Bronchial epithelial cell (primary cell): ENCODE data around the gene GCGR. TPM values are rescaled to one million over a fixed set of nuclear protein-coding genes. Genes with fewer than 3 reads are reported as not detected.

Experiments
- DNase-seq: peaks from one replicate; pipeline ENCODE4 v3.0.0-alpha.2; 2010; ENCODE audit warnings: low read depth
- FAIRE-seq: peaks from 2 replicates; lab custom pipeline; 2011; peaks lifted over from hg19 to GRCh38; lab: Jason Lieb, UNC
- H3K27me3 ChIP-seq: 2 replicates; pipeline ENCODE4 v1.5.1; 2011; ENCODE audit warnings: low read length; ENCODE audit not compliant: control insufficient read depth, insufficient read depth
- H3K36me3 ChIP-seq: 2 replicates; pipeline ENCODE4 v1.5.1; 2011; ENCODE audit warnings: low read length; ENCODE audit not compliant: control insufficient read depth, insufficient read depth
- H3K4me3 ChIP-seq: 2 replicates; pipeline ENCODE4 v1.5.1; 2011; ENCODE audit warnings: mild to moderate bottlenecking, low read depth, low read length, control low read depth
- CTCF ChIP-seq: IDR thresholded peaks from 2 replicates; pipeline ENCODE4 v1.5.1; 2011; ENCODE audit warnings: mild to moderate bottlenecking, moderate library complexity, low read length, control low read depth, inconsistent platforms; ENCODE audit not compliant: insufficient read depth, severe bottlenecking
- total RNA-seq: library from RNA; depleted of rRNA; stranded (reverse); fragments of >200 nt; gene quantifications from 2 replicates; pipeline ENCODE4 v1.2.1, GENCODE V29; 2014

GCGR gene
- total RNA-seq, 1 donor from 2014 or later = not detected

GRCh38 chr17:81842378-81842724 is 38.4 kb downstream of the GCGR start:
- Histone ChIP-seq H3K27me3 (no peaks in the 10 kb centered on the region), H3K36me3 (peaks cover 33% of the 10 kb centered on the region), H3K4me3 (no peak overlapping the region)
- TF ChIP-seq CTCF = no peak
- no peak for DNase-seq
- FAIRE-seq = no peak

GRCh38 chr17:81842725-81843504 is 39.0 kb downstream of the GCGR start:
- DNase-seq = no peak
- Histone ChIP-seq H3K36me3 (peaks cover 35% of the 10 kb centered on the region), H3K27me3 (no peaks in the 10 kb centered on the region), H3K4me3 (no peak overlapping the region)
- no peak for TF ChIP-seq CTCF
- FAIRE-seq = no peak

- no peak for FAIRE-seq
- H3K36me3 ChIP-seq = peaks cover 35% of the 10 kb centered on the region
- no peaks in the 10 kb centered on the region for H3K27me3 ChIP-seq
Measured at GRCh38 chr17:81843713-81844326, 39.9 kb downstream of the GCGR start.

GRCh38 chr17:81844327-81844851 is 40.4 kb downstream of the GCGR start:
- DNase-seq (no peak), FAIRE-seq (no peak)
- no peaks in the 10 kb centered on the region for H3K27me3 ChIP-seq
- peaks cover 35% of the 10 kb centered on the region for H3K36me3 ChIP-seq
- H3K4me3 ChIP-seq = no peak overlapping the region
- no peak for TF ChIP-seq CTCF

More at GRCh38 chr17:81843713-81844326, 39.9 kb downstream of the GCGR start:
- no peak overlapping the region for H3K4me3 ChIP-seq
- no peak for DNase-seq
- TF ChIP-seq CTCF = no peak

GRCh38 chr17:81844887-81845286 is 40.9 kb downstream of the GCGR start:
- TF ChIP-seq CTCF = no peak
- FAIRE-seq = no peak

More at GRCh38 chr17:81844887-81845286, 40.9 kb downstream of the GCGR start:
- no peak for DNase-seq
- H3K27me3 ChIP-seq = no peaks in the 10 kb centered on the region
- peaks cover 35% of the 10 kb centered on the region for H3K36me3 ChIP-seq
- no peak overlapping the region for H3K4me3 ChIP-seq
